BJ (cell line): Measurements from ENCODE around the gene B3GALT5. TPM values are rescaled to one million over a fixed set of nuclear protein-coding genes. Genes with fewer than 3 reads are reported as not detected.

Experiments used
- CTCF ChIA-PET: fragments of 350-600 bp; formaldehyde crosslinking; extraction: SDS; loops from one replicate; lab custom pipeline; 2021; ENCODE audit warnings: antibody characterized with exemption, inconsistent platforms; lab: Yijun Ruan, JAX
- POLR2A ChIA-PET: fragments of 300-600 bp; sonication (Branson Sonifier 250); formaldehyde crosslinking; extraction: SDS; loops from one replicate; lab custom pipeline; 2021; ENCODE audit warnings: antibody characterized with exemption; lab: Charles Lee
- DNase-seq: peaks from one replicate; pipeline ENCODE4 v3.0.0-alpha.2; 2011; ENCODE audit warnings: low read depth
- H3K27me3 ChIP-seq: 2 replicates; pipeline ENCODE4 v1.6.0; 2011; ENCODE audit warnings: low read length; ENCODE audit not compliant: control insufficient read depth, insufficient read depth
- H3K36me3 ChIP-seq: 2 replicates; pipeline ENCODE4 v1.5.1; 2011; ENCODE audit warnings: low read length; ENCODE audit not compliant: control insufficient read depth, insufficient read depth
- H3K4me3 ChIP-seq: 2 replicates; pipeline ENCODE4 v1.5.1; 2011; ENCODE audit warnings: low read depth, mild to moderate bottlenecking, control low read depth, low read length
- polyA plus RNA-seq: library from polyadenylated mRNA; depleted of rRNA; stranded (reverse); fragments of >200 nt; gene quantifications from 2 replicates; pipeline ENCODE4 v1.2.3, GENCODE V29; 2011
- TF ChIP-seq, protein P1 (sequence below): IDR thresholded peaks from 2 replicates; pipeline ENCODE4 v1.5.1; 2011; ENCODE audit warnings: low read depth, mild to moderate bottlenecking, control low read depth, inconsistent platforms, low read length, moderate library complexity; ENCODE audit not compliant: insufficient read depth

B3GALT5 gene
- polyA plus RNA-seq, 1 experiment = 0.09 TPM

DNA sequence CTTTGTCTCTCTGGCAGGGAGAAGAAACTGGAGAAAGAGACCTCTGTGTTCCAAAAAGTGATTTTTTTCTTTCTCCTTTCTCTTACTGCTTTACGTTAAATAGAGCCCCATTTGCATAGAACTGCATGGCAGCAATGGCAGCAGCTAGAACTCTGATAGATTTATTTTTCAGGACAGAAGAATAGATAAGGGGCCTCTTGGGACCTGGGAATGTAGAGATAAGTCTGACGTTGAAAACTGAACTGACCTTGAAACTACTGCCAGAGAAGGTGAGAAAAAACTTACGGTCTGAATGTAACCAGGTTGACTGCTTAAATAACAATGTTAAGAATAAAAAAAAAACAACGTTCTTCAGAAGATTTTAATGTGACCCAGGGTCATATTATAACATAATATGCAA is 25.4 kb upstream of the B3GALT5 start:
- no peak for DNase-seq
- ChIA-PET POLR2A (no interaction called here), CTCF (no interaction called here)
- TF ChIP-seq, protein P1, sequence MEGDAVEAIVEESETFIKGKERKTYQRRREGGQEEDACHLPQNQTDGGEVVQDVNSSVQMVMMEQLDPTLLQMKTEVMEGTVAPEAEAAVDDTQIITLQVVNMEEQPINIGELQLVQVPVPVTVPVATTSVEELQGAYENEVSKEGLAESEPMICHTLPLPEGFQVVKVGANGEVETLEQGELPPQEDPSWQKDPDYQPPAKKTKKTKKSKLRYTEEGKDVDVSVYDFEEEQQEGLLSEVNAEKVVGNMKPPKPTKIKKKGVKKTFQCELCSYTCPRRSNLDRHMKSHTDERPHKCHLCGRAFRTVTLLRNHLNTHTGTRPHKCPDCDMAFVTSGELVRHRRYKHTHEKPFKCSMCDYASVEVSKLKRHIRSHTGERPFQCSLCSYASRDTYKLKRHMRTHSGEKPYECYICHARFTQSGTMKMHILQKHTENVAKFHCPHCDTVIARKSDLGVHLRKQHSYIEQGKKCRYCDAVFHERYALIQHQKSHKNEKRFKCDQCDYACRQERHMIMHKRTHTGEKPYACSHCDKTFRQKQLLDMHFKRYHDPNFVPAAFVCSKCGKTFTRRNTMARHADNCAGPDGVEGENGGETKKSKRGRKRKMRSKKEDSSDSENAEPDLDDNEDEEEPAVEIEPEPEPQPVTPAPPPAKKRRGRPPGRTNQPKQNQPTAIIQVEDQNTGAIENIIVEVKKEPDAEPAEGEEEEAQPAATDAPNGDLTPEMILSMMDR = no peak
- Histone ChIP-seq H3K27me3 (no peaks in the 10 kb centered on the region; the same call in 1 of the 2 replicates), H3K36me3 (no peaks in the 10 kb centered on the region), H3K4me3 (no peak overlapping the region)

DNA sequence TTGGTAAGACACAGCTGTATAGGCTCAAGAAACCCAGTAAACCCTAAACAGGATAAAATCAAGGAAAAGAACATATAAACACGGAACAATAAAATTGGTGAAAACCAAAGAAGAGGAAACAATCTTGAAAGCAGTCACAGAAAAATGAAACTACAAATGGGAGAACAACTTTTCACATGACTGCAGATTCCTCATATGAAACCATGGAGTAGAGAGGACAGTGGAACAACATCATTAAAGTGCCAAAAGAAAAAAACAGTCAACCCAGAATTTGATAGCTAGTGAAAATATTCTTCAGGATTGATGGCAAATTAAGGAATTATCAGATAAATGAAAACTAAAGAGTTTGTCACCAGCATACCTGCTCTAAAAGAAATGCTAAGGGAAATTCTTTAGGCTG is 23.9 kb upstream of the B3GALT5 start:
- H3K36me3 ChIP-seq = no peaks in the 10 kb centered on the region
- no peak for DNase-seq
- TF ChIP-seq, protein P1 = no peak
- CTCF ChIA-PET = no interaction called here
- no peaks in the 10 kb centered on the region for H3K27me3 ChIP-seq
- POLR2A ChIA-PET = no interaction called here
- no peak overlapping the region for H3K4me3 ChIP-seq

DNA sequence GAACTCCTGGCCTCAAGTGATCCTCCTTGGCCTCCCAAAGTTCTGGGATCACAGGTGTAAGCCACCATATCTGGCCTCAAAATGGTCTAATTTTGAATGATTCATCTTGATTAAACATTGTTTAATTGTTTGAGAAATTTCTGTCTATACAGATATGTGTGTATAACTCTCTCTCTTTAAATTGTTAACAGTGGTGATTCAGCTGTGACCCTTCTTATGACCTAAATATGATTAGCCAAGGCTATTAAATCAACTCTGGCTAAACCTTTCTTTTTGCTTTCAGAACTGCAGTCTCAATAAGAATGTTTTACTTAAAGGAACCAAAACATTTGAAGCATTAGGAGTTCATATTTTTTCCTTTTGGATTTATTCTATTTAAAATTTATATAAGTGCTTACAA is 19.2 kb upstream of the B3GALT5 start:
- POLR2A ChIA-PET = no interaction called here
- no peak for DNase-seq
- no peaks in the 10 kb centered on the region for H3K27me3 ChIP-seq
- TF ChIP-seq, protein P1 = no peak
- CTCF ChIA-PET = no interaction called here
- H3K4me3 ChIP-seq = no peak overlapping the region
- no peaks in the 10 kb centered on the region for H3K36me3 ChIP-seq

DNA sequence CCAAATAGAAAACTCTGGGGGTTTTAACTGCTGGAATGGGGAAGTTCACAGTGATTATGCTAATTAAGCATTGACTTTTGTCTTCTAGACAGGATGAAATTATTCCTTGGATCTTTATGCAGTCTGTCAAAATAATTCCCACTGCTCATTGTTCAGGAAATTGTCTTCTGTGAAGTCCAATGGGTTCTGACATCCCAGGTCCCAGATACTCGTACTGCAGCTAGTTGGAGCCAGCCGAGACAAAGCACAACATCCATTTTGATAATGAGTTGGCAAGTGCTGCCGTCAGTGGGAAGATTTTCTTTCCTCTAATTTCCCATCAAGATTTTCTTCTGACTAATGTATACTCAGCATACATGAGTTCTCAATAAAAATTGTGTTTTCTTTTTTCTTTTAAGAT is 17.3 kb upstream of the B3GALT5 start:
- ChIA-PET POLR2A (no interaction called here), CTCF (no interaction called here)
- Histone ChIP-seq H3K36me3 (no peaks in the 10 kb centered on the region), H3K27me3 (0 out of 2 replicates have a peak, but pooled peaks cover 4% of the 10 kb centered on the region), H3K4me3 (no peak overlapping the region)
- TF ChIP-seq, protein P1 = no peak
- DNase-seq = no peak

DNA sequence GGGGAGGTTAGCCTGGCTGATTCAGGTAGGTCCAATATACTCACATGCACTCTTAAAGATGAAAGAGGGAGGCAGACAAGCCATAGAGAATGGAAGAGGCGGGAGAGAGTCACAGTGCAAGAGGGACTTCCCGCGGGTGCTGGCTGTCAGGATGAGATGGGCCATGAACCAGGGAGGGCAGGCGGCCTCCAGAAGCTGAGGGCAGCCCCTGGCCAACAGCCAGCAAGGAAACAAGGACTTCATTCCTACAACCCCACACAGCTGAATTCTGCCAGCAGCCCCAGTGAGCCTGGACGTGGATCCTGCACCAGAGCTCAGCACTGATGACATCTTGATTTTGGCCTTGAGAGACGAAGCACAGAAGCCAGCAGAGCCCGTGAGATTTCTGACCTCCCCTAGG is 15.1 kb upstream of the B3GALT5 start:
- Histone ChIP-seq H3K27me3 (0 out of 2 replicates have a peak, but pooled peaks cover 4% of the 10 kb centered on the region), H3K4me3 (no peak overlapping the region), H3K36me3 (no peaks in the 10 kb centered on the region)
- DNase-seq = no peak
- TF ChIP-seq, protein P1 = no peak
- ChIA-PET CTCF (interaction anchor here (1.1 kb wide), 1 partner anchor 14 kb away, joined by 4 read pairs; no protein-coding TSS in a partner anchor), POLR2A (no interaction called here)
